RWPE2 (cell line): ENCODE results near the gene APOBEC3F.
"Not testable (repeated sequence)": the region's sequence is repeated elsewhere in the genome, so short reads cannot be mapped to it uniquely, and the experiment has no call there.

Experiments
- ATAC-seq: fragments of 200-7000 bp; cut with Tn5 transposase; 3 replicates; pipeline ENCODE4 v1.9.1; 2021; ENCODE audit warnings: low read depth
- DNase-seq: peaks from one replicate; pipeline ENCODE4 v3.0.0-alpha.2; 2020; ENCODE audit warnings: low spot score
- H3K27ac ChIP-seq: fragments of 450-650 bp; 2 replicates; pipeline ENCODE4 v1.5.1; 2017; ENCODE audit warnings: mild to moderate bottlenecking; ENCODE audit not compliant: poor library complexity, severe bottlenecking
- H3K27me3 ChIP-seq: fragments of 250-450 bp; sonication (Bioruptor Pico); 2 replicates; pipeline ENCODE4 v1.5.1; 2021; ENCODE audit warnings: mild to moderate bottlenecking, moderate library complexity; ENCODE audit not compliant: insufficient read depth, poor library complexity, severe bottlenecking
- H3K36me3 ChIP-seq: fragments of 250-450 bp; sonication (Bioruptor Pico); 2 replicates; pipeline ENCODE4 v1.5.1; 2020; ENCODE audit warnings: low read depth, mild to moderate bottlenecking, moderate library complexity
- H3K4me1 ChIP-seq: fragments of 250-450 bp; sonication (Bioruptor Pico); 2 replicates; pipeline ENCODE4 v1.5.1; 2021; ENCODE audit warnings: mild to moderate bottlenecking, moderate library complexity; ENCODE audit not compliant: insufficient read depth, poor library complexity, severe bottlenecking
- H3K4me3 ChIP-seq: fragments of 250-450 bp; sonication (Bioruptor Pico); 2 replicates; pipeline ENCODE4 v1.5.1; 2021; ENCODE audit warnings: mild to moderate bottlenecking, moderate library complexity; ENCODE audit not compliant: severe bottlenecking
- H3K9me3 ChIP-seq: fragments of 250-450 bp; sonication (Bioruptor Pico); 2 replicates; pipeline ENCODE4 v1.5.1; 2021; ENCODE audit warnings: mild to moderate bottlenecking, moderate library complexity; ENCODE audit not compliant: severe bottlenecking
- CTCF ChIP-seq: fragments of 450-650 bp; IDR thresholded peaks from one replicate; pipeline ENCODE4 v1.5.1; 2017; ENCODE audit warnings: mild to moderate bottlenecking, moderate library complexity; ENCODE audit not compliant: poor library complexity, severe bottlenecking

APOBEC3F gene

GRCh38 chr22:39040538-39041296 lies at the start of gene APOBEC3F:
Gene APOBEC3F, plus strand, starts transcription at chr22:39040864. Its CDS starts 97 bp downstream, at chr22:39040961.
- not testable (repeated sequence) for H3K9me3 ChIP-seq, DNase-seq, H3K36me3 ChIP-seq, H3K4me1 ChIP-seq, H3K27me3 ChIP-seq
- peak; percentile 89 for ATAC-seq
- Histone ChIP-seq H3K27ac (peak within 1 kb of the TSS; percentile 48), H3K4me3 (peak within 1 kb of the TSS; percentile 38)

- not testable (repeated sequence) for DNase-seq, H3K27me3 ChIP-seq, H3K9me3 ChIP-seq, H3K27ac ChIP-seq, ATAC-seq, H3K4me1 ChIP-seq, H3K36me3 ChIP-seq, H3K4me3 ChIP-seq
Measured at GRCh38 chr22:38992871-38993371, 47.7 kb upstream of the APOBEC3F start.

GRCh38 chr22:38996105-38996504 lies 44.6 kb upstream of the APOBEC3F start:
- no peak for ATAC-seq
- Histone ChIP-seq H3K27ac (no peak overlapping the region), H3K4me3 (no peak overlapping the region), H3K27me3 (no peaks in the 10 kb centered on the region), H3K4me1 (no peaks in the 10 kb centered on the region), H3K9me3 (no peaks in the 10 kb centered on the region), H3K36me3 (no peaks in the 10 kb centered on the region)
- no peak for DNase-seq
- no peak for TF ChIP-seq CTCF

GRCh38 chr22:38997518-38997917 lies 43.1 kb upstream of the APOBEC3F start:
- no peak overlapping the region for H3K4me3 ChIP-seq
- DNase-seq (no peak), ATAC-seq (no peak)
- no peaks in the 10 kb centered on the region for H3K27me3 ChIP-seq
- no peak overlapping the region for H3K27ac ChIP-seq
- no peaks in the 10 kb centered on the region for H3K4me1 ChIP-seq
- no peaks in the 10 kb centered on the region for H3K36me3 ChIP-seq
- no peaks in the 10 kb centered on the region for H3K9me3 ChIP-seq
- no peak for TF ChIP-seq CTCF

GRCh38 chr22:39003165-39003638 lies 37.5 kb upstream of the APOBEC3F start:
- H3K9me3 ChIP-seq = no peaks in the 10 kb centered on the region
- H3K27me3 ChIP-seq = no peaks in the 10 kb centered on the region
- H3K4me1 ChIP-seq = no peaks in the 10 kb centered on the region
- H3K4me3 ChIP-seq = no peak overlapping the region
- DNase-seq (peak; percentile 80), ATAC-seq (peak; percentile 100)
- TF ChIP-seq CTCF = peak; percentile 86
- H3K36me3 ChIP-seq = no peaks in the 10 kb centered on the region
- H3K27ac ChIP-seq = no peak overlapping the region

- H3K4me1 ChIP-seq = no peaks in the 10 kb centered on the region
- no peaks in the 10 kb centered on the region for H3K9me3 ChIP-seq
- H3K27ac ChIP-seq = no peak overlapping the region
- no peaks in the 10 kb centered on the region for H3K36me3 ChIP-seq
- ATAC-seq = no peak
- DNase-seq = no peak
- no peaks in the 10 kb centered on the region for H3K27me3 ChIP-seq
- no peak for TF ChIP-seq CTCF
- H3K4me3 ChIP-seq = no peak overlapping the region
Measured at GRCh38 chr22:39007177-39007576, 33.5 kb upstream of the APOBEC3F start.

GRCh38 chr22:39008271-39008850 lies 32.3 kb upstream of the APOBEC3F start:
- not testable (repeated sequence) for H3K27ac ChIP-seq, H3K9me3 ChIP-seq, ATAC-seq, DNase-seq, H3K27me3 ChIP-seq, H3K4me3 ChIP-seq, H3K4me1 ChIP-seq, H3K36me3 ChIP-seq
